NCI-H2081 treated with DMSO at 0.1 percent for 48 hours (cell line): ENCODE results near the gene SKI.
"Not testable (repeated sequence)": the region's sequence is repeated elsewhere in the genome, so short reads cannot be mapped to it uniquely, and the experiment has no call there.

Experiments used
- DNase-seq: peaks from one replicate; lab custom pipeline; 2025; lab: John Stamatoyannopoulos, UW

SKI gene

DNA sequence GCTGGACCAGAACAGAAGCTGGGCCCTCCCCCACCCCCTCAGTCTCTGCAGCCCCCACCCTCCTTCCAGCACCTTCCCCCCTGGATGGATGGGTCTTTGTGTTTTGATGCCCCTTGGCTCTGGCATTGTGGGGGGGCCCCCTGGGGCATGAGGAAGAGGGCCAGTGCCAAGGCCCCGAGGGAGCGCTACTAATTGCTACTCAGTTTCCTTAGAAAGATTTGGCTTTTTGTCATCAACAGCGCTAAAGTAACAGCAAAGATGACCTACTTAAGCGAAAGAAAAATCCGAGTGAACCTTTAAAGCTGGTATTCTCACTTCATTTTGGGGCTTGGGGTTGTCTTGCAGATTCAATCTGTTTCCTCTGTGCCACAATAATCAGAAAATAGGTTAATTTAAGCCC, 63.5 kb downstream of the SKI start:
- DNase-seq = no peak

DNA sequence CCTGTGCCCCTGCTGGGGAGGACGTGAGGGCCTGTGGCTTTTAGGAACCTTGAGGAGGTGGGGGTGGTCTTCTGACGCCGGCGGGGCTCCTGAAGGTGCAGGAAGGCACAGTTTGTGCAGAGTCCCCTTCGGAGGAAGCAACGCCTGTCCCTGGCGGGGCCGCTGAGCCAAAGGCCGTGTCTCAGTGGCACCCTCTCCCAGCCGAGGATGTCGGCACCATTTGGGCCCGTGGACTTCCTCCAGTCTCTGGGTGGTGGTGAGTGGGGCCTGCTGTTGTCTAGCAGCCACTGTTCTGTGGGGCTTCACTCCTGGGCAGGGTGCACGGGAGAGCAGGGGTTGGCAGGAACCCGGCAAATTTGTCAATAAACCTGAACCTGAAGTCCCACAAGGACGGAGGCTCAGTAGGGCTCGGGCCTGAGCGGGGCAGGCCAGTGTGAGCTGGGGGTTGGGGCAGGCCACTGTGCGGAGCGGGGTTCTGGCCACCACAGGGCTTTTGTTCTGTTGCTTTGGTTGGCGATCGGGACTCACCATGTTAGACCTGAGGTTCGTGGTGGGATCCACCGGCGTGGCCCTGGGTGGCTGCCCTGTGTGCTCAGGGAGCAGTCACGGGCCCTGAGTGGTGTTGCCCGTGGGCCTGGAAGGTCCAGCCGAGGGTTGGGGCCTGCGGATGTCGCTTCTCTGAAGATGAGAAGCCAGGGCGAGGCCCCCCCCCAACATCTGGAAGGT, 64.8 kb downstream of the SKI start:
- DNase-seq = no peak

DNA sequence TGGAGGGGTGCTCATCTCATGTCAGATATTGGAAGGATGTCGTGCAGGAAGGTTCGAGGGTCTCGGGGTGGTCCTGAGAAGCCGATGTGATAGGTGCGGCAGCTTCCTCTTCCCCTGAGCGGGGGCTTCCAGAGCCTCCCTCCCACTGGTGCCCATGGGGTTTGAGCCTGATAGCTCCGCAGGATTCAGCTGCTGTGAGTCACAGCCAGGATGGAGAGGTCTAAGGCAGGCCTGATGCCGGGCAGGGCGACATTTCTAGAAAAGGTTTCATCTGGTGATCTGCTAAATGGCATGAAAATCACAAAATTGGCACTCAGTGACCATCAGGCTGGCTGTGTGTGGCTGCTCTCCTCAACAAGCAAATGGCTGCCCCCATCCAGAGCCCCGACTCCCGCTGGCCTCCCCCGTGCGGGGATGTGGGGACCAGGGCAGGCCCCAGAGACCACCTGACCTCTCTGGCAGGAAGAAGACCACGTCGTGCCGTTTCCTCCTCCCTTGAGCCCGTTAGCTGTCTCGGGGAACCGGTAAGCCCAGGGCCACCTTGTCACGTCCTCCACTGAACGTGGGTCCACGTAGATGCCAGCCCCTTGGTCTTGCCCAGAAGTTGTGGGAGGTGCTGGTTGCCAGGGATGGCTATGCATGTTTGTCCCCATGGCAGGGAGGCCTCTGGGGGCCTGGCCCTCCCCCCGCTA, 66.1 kb downstream of the SKI start:
- DNase-seq = no peak

DNA sequence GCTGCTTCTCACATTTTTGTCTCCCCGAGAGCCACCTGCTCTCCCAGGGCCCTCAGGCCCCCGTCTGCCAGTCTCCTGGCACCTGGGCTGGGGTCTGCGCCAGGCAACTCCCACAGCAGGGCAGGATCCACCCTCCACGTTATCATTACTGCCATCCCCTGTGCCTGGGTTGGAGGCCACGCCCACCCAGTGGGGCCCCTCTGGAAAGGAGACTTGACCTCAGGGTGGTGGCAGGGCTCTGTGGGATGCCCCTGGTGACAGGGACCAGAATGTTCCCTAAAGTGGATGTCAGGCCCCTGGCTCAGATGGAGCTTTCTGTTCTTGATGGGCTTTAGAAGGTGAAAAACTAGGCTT, 66.6 kb downstream of the SKI start:
- DNase-seq = no peak

DNA sequence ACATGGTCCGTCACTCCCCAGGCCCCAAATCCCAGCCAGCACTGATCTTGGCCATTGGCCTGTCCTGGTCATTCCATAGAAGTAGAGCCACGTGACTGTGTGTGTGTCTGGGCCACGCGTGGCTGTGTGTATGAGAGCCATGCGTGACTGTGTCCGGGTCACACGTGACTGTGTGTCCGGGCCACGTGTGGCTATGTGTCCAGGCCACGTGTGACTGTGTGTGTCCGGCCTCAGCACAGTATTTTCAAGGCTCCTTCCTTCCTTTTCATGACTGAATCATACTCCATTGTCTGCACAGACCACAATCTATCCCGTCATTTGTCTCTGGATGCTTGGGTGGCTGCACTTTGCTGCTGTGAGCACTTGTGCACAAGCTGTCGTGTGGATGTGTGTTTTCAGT, 67.4 kb downstream of the SKI start:
- no peak for DNase-seq

DNA sequence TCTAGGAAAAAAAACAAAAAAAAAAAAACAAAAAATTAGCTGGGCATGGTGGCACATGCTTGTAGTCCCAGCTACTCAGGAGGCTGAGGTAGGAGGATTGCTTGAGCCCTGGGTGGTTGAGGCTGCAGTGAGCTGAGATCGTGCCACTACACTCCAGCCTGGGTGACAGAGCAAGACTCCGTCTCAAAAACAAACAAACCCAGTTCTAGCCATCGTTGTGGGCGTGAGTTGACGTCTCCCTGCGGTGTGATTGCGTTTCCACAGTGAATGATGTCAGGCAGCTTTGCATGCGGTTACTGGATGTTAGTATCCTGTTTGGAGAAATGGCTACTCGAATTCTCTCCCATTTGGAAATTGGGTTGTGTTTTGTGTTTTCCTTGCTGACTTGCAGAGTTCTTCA, 68.1 kb downstream of the SKI start:
- DNase-seq = not testable (repeated sequence)

DNA sequence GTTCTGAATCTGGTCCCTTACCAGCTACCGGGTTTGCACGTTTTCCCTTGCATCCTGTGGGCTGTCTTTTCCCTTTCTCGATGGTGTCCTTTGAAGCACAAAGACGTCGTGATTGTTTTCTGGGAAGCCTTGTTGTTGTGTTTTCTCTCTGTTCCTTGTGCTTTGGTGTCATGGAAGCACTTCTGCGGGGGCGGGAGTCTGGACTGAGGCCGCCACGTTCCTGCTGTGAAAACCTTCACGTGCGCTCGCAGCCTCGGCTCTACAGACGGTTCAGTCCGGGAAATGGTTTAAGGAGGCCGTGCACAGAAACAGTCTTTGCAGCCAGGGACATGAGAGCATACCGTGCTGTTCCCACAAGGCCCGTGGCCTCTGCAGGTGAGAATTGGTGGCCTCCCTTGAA, 68.5 kb downstream of the SKI start:
- DNase-seq = no peak

DNA sequence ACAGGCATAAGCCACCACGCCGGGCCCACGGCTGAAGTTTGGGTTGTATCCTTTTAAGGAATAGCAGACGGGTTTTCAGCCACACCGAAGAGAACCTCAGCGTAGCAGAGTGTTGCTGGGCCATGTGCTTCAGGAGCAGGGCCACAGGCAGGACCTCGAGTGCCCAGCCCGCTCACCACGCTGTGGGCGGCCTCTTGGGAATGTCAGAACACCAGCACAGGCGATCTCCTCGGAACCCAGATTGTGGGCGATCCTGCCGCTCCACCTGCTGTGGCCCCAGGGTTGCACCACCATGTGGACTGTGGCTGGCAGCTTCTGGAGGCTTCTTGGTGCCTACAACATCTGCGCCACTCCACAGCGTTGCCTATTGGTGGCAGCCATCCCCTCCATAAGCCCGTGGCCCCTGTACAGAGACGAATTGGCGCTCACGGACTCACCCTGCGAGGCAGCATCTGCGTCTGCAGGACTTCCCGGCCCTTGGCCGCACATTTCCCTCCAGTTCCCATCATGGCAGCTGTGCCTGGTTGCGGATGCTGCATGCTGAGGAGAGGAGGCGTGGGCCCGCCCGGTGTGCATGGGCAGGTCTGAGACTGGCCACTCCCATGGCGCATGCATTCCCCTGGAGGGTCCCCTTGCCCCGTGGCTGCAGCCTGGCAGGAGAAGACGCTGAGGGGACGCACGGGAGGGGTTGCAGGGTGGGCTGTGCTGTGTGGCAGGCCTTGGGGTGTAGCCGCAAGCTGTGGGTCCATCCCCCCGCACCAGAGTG, 69.3 kb downstream of the SKI start:
- no peak for DNase-seq

DNA sequence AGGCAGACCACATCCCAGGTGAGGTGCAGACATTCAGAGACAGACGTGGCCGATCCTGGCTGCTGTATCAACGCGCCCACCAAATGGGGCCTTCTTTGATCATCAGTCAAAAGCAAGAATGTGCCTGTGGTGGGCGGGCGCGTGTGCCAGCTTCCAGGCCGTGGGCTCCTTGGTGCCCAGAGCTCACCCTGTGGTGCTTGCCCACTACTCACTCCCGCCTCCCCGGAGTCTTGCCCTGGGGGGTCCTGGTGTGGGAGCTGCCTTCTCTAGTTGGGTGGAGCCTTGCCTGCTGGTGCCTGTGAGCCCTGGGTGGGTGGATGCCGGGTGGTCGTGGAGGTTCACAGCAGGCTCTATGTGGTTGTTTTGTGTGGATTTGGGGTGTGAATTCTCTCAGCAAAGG, 70.6 kb downstream of the SKI start:
- no peak for DNase-seq

DNA sequence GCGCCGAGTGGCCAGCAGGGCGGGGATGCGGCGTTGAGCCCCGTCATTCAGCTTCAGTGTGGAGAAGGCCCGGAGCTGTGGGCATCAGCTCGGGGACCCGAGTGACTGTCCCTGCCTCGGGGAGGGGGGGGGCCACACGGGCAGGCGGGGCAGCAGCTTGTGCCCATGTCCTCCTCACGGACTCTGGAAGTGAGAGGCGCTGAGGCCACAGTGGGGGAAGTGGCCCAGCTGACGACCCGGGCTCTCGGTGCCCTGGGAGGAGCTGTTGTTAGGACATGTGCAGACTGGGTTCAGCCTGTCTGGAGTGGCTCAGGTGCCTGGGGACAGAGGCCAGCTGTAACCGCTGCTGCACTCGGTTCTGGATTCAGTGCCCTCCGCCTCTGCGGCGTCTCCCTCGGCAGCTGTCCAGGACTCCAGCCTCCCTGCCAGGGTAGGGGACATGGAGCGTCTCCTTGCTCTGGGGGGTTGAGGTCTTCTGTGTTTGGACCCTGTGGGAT, 71.1 kb downstream of the SKI start:
- no peak for DNase-seq

DNA sequence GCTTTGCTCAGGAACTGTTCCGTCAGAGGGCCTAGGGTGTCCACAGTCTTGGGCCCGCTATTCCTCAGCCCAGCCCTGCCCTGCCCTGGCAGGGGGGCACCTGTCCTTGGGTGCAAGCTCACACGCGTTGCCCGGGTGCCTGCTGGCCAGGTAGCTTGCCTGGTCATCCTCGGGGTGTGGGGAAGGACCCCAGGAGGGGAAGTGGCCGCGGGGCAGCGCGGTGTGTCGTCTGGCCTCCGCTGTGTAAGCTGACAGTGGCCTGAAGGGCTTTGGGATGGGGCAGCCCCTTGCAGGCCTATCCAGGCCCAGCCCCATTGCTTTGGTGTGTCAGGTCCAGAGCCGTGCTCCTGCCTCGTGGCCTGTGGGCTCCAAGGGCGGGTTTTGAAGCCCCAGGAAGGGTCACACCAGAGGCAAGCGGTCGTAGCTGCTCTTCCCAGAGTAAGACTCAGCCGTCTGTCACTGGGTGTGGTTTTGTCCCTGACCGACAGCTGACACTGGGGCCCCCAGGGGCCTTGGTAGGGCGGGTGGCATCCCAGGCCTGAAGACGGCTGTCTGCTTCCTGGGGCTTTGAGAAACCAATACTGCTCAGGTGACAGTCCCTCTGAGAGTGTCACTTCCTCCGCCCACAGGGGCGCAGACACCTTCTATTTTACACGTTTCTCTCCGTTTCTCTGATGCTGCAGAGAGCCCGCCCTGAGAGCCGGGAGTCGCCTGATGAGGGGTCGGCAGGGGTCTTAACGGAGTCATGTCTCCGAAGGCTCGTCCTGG, 72.1 kb downstream of the SKI start:
- no peak for DNase-seq

DNA sequence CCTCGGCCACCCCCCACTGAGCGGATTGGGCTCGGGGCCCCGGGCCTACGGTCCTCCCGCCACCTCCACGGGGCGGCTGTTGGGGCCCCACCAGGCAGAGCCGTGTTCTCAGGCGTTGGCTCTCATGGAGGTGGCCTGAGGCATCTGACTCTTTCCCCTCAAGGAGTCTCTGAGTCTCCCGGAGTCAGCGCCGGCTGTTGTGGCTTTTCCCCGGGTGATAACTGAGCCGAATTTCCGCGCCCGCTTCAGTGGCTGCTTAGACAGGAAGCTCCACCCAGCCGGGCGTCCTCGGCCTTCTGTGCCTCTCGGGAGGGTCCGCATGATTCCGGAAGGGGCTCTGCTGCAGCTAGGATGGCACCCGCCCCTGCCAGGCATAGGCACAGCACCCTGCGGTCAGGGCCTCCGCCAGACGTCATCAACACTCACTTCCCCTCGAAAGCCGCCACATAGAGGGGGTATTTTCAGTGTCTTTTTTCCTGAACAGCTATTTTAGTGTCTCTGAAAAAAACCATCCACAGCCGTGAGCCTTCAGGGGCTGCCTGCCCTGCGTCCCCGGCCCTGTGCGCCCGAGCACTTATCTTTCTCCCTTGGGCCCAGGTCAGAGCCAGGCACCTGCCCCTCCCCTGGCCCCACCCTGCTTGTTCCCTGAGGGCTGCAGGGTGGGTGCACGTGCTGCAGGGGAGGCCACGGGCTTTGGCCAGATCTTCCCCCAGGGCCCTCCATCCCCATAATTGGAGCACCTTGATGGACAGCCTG, 72.9 kb downstream of the SKI start:
- DNase-seq = no peak

DNA sequence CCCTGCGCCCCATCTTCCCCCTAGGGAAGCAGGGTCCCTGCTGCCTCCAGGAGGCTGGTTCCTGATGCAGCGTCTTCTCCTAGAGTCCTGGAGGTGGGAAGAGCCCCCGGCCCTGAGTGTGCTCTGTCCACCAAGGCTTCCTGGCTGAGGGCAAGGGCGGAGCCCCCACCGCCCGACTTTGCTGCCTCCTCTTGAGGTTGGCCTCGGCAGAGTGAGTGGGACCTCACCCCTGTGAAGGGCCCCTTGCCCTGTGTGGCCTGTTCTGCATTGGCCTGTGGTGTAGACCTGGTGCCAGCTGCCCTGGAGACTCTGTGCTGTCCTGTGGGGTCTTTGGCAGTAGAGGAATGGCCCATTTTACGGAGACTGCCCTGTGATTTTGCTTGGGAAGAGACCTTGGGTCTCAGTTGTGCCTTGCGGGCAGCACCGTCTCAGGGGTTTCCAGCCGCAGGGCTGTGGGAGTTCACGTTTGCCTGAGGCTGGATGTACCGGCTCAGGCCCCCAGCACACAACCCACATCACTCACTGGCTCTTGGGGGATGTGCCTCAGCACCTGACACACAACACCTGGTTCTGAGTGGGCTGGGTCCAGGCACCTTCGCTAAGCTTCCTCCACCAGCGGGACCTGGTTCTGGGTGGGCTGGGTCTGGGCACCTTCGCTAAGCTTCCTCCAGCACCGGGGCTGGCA, 73.6 kb downstream of the SKI start:
- DNase-seq = no peak

DNA sequence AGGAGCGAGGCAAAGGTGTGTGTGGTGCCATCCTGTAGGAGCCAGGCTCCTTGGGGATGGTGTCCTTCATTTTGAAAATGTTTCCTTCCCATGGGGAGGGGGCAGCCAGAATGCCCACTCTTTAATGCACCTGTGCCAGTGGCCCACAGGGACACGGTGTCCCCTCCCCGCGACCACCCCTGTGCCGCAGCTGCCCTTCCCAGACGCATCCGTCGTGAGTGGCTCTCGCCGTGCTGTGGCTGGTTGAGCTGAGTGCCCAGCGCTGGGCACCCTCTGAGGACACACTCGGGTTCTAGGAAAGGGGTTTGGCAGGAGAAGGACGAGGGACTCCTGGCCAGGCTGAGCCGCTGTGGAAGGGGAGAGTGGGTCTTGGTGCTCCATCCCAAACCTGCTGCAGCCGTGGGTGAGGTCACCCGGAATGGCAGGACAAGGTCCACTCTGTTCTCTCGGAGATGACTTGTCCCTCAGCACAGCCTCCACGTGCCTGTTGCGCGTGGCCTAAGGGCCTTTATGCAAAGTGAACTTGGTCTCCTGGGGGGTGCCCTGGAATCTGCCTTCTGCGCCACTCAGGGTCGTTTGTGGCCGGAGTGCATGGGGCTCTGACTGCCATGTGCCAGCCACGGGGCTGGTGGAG, 74.3 kb downstream of the SKI start:
- no peak for DNase-seq

DNA sequence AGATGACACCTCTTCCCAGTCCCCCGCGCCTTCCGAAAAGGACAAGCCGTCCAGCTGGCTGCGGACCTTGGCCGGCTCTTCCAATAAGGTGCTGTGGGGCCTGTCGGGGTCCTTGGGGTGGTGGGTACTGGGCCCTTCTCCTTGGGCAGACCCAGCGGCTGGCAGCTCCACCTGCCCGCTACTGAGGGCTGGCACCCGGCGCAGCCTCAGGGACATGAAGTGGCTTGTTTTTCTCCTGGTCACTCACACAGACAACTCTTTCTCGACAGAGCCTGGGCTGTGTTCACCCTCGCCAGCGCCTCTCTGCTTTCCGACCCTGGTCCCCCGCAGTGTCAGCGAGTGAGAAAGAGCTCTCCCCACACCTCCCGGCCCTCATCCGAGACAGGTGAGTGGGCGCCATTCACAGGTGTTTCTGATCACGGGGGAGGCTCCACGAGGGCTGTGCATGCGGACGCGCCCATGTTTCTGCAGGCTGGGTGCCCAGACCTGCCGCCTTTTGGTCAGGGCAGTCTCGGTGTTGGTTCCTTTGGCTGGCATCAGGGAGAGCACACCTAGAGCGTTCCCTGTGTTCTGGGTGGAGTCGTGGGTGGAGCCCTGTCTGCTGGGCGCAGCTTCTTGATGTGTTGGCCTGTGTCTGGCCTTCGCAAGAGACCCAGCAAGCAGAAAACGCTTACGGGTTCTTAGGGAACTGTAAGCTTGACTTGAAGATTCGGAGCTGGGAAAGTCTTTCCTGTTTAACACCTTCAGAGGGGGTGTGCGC, 75.1 kb downstream of the SKI start:
- DNase-seq = no peak

DNA sequence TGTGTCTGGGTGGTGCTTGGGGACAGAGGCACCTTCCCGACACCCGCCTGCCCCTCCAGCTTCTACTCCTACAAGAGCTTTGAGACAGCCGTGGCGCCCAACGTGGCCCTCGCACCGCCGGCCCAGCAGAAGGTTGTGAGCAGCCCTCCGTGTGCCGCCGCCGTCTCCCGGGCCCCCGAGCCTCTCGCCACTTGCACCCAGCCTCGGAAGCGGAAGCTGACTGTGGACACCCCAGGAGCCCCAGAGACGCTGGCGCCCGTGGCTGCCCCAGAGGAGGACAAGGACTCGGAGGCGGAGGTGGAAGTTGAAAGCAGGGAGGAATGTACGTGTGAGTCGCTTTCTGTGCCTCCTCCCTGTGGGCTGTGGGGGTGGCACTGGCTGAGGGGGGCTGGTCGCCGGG, 75.7 kb downstream of the SKI start:
- DNase-seq = no peak

DNA sequence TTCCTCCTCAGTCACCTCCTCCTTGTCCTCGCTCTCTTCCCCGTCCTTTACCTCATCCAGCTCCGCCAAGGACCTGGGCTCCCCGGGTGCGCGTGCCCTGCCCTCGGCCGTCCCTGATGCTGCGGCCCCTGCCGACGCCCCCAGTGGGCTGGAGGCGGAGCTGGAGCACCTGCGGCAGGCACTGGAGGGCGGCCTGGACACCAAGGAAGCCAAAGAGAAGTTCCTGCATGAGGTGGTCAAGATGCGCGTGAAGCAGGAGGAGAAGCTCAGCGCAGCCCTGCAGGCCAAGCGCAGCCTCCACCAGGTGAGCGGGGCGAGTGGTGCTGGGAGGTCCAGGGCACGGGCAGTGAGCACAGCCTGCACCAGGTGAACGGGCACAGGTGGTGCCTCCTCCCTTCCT, 76.2 kb downstream of the SKI start:
- no peak for DNase-seq

DNA sequence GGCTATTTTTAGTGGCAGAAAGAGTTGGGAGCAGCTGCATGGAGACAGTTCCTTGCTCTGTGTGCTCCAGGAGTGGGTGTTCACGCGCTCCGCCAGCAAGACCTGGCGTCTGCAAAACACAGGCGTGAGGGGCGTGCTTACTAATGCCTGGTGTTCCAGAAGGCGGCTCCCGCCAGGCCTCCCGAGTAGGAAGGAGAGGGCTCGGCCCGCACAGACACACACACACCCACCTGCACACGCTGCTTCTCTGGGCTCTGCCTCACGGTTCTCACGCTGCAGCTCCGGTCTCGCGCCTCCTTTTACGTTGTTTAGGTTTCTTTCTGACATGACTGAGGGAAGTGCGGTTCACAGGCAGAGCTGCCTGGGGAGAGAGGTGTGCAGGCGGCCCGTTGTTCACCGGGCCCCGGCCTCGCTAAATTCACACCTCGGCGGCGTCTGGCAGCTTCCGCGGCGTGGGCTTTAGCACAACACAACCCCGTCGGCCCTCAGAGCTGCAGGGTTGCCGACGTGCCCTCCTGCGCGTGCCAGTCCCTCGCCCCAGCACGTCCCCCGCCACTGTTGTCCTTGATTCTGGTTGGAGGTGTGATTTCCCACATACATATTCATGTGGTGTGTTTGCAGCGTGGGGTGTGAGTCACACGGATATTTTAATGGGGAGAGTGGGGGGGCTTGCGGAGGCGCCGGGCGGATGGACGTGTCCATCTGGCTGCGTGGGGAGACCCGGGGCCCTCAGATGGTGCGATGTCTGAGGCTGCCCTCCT, 77.0 kb downstream of the SKI start:
- DNase-seq = no peak
